Amygdala (tissue), 56 donors: Measurements from ENCODE around the gene CYSTM1.
"Not testable (repeated sequence)": the region's sequence is repeated elsewhere in the genome, so short reads cannot be mapped to it uniquely, and the experiment has no call there.

Source experiments
- DNase-seq, 56 donors: peaks; one replicate each; lab custom pipeline; 2025; lab: John Stamatoyannopoulos, UW

The CYSTM1 gene

GRCh38 chr5:140147460-140147859, 27.5 kb upstream of the CYSTM1 start:
- no peak for DNase-seq

- DNase-seq: peak in 2 of 56 donors; percentile 22 to 36
These were observed 26.5 kb upstream of the CYSTM1 start for GRCh38 chr5:140148508-140148907.

GRCh38 chr5:140150201-140150600, 24.8 kb upstream of the CYSTM1 start:
- DNase-seq: no peak

GRCh38 chr5:140151144-140152021, 23.6 kb upstream of the CYSTM1 start:
- DNase-seq: no peak

GRCh38 chr5:140152022-140152999, 22.7 kb upstream of the CYSTM1 start:
- DNase-seq: no peak

GRCh38 chr5:140153255-140153654, 21.7 kb upstream of the CYSTM1 start:
- peak in 1 of 56 donors; percentile 14 for DNase-seq

GRCh38 chr5:140153905-140154304, 21.1 kb upstream of the CYSTM1 start:
- DNase-seq: peak in 18 of 56 donors; percentile 15 to 82 (median 30)

GRCh38 chr5:140154710-140155381, 20.1 kb upstream of the CYSTM1 start:
- not testable (repeated sequence) for DNase-seq

- peak; percentile 51 to 99 (median 89) for DNase-seq
These were observed 17.8 kb upstream of the CYSTM1 start for GRCh38 chr5:140157032-140157781.

- no peak for DNase-seq
These were observed 15.7 kb upstream of the CYSTM1 start for GRCh38 chr5:140159014-140159927.

GRCh38 chr5:140162275-140162674, 12.7 kb upstream of the CYSTM1 start:
- DNase-seq: no peak

GRCh38 chr5:140162781-140163180, 12.2 kb upstream of the CYSTM1 start:
- no peak for DNase-seq

- no peak for DNase-seq
These were observed 9.7 kb upstream of the CYSTM1 start for GRCh38 chr5:140165101-140165922.

- no peak for DNase-seq
These were observed 9.1 kb upstream of the CYSTM1 start for GRCh38 chr5:140165923-140166270.

- peak in 1 of 56 donors; percentile 27 for DNase-seq
These were observed 8.1 kb upstream of the CYSTM1 start for GRCh38 chr5:140166911-140167310.

GRCh38 chr5:140168371-140168770, 6.6 kb upstream of the CYSTM1 start:
- no peak for DNase-seq

- no peak for DNase-seq
These were observed 5.6 kb upstream of the CYSTM1 start for GRCh38 chr5:140169410-140169809.

GRCh38 chr5:140172483-140172882, 2.5 kb upstream of the CYSTM1 start:
- DNase-seq: no peak
